ENCODE results near the gene SLC5A5. TPM values are rescaled to one million over a fixed set of nuclear protein-coding genes. Genes with fewer than 3 reads are reported as not detected.
"Not testable (repeated sequence)": the region's sequence is repeated elsewhere in the genome, so short reads cannot be mapped to it uniquely, and the experiment has no call there.

SLC5A5 gene
- polyA plus RNA-seq, 3 donors = 0.06 to 2.6 TPM; not detected in 1

GRCh38 chr19:17865364-17866311, 6.1 kb upstream of the SLC5A5 start:
- no peak overlapping the region for H3K27ac ChIP-seq (ENCODE audit: low read depth, low read length)
- WGBS, 3 donors = 66 to 76% (median 67%) methylated on average over 13 of the region's 13 CpGs

GRCh38 chr19:17866312-17866963, 5.3 kb upstream of the SLC5A5 start:
- H3K27ac ChIP-seq (ENCODE audit: low read depth, low read length) = no peak overlapping the region
- WGBS, 3 donors = 85 to 90% (median 86%) methylated on average over 8 of the region's 8 CpGs

GRCh38 chr19:17866964-17867486, 4.7 kb upstream of the SLC5A5 start:
- no peak overlapping the region for H3K27ac ChIP-seq (ENCODE audit: low read depth, low read length)
- WGBS, 3 donors = 58 to 77% (median 66%) methylated on average over 11 of the region's 11 CpGs

- H3K27ac ChIP-seq (ENCODE audit: low read depth, low read length) = no peak overlapping the region
- WGBS, 3 donors = 50 to 73% (median 68%) methylated on average over 6 of the region's 6 CpGs
Observed at GRCh38 chr19:17868669-17869068, 3.1 kb upstream of the SLC5A5 start.

- no peak overlapping the region for H3K27ac ChIP-seq (ENCODE audit: low read depth, low read length)
- WGBS, 3 donors = 36 to 63% (median 59%) methylated on average over 11 of the region's 11 CpGs
Observed at GRCh38 chr19:17869114-17869608, 2.6 kb upstream of the SLC5A5 start.

GRCh38 chr19:17871032-17871877, 490 bp upstream of the SLC5A5 start:
- H3K27ac ChIP-seq (ENCODE audit: low read depth, low read length) = no peak overlapping the region
- WGBS, 3 donors = 55 to 63% (median 60%) methylated on average over 10 of the region's 10 CpGs

- no peak overlapping the region for H3K27ac ChIP-seq (ENCODE audit: low read depth, low read length)
- 4 to 8% (median 4%) methylated on average over 49 to 61 of the region's 61 CpGs for WGBS, 3 donors
Observed at GRCh38 chr19:17872251-17873001, 681 bp downstream of the SLC5A5 start.

- no peak overlapping the region for H3K27ac ChIP-seq (ENCODE audit: low read depth, low read length)
- 7 to 11% (median 9%) methylated on average over 57 to 63 of the region's 63 CpGs for WGBS, 3 donors
Observed at GRCh38 chr19:17873786-17874757, 2.3 kb downstream of the SLC5A5 start.

GRCh38 chr19:17874758-17875135, 3.0 kb downstream of the SLC5A5 start:
- no peak overlapping the region for H3K27ac ChIP-seq (ENCODE audit: low read depth, low read length)
- 78 to 86% (median 85%) methylated on average over 9 of the region's 9 CpGs for WGBS, 3 donors

GRCh38 chr19:17877696-17878095, 6.0 kb downstream of the SLC5A5 start:
- no peak overlapping the region for H3K27ac ChIP-seq (ENCODE audit: low read depth, low read length)
- WGBS, 3 donors = 86 to 93% (median 86%) methylated on average over 16 of the region's 16 CpGs

- WGBS, 3 donors = 68 to 74% (median 68%) methylated on average over 7 of the region's 7 CpGs
- H3K27ac ChIP-seq (ENCODE audit: low read depth, low read length) = no peak overlapping the region
Observed at GRCh38 chr19:17879466-17879865, 7.7 kb downstream of the SLC5A5 start.

- WGBS, 3 donors = 59 to 80% (median 80%) methylated on average over 7 of the region's 7 CpGs
- no peak overlapping the region for H3K27ac ChIP-seq (ENCODE audit: low read depth, low read length)
Observed at GRCh38 chr19:17881701-17882100, 10.0 kb downstream of the SLC5A5 start.

- WGBS, 3 donors = 66 to 80% (median 69%) methylated on average over 27 to 33 of the region's 33 CpGs
- no peak overlapping the region for H3K27ac ChIP-seq (ENCODE audit: low read depth, low read length)
Observed at GRCh38 chr19:17883627-17884410, 12.1 kb downstream of the SLC5A5 start.

GRCh38 chr19:17886515-17886914, 14.8 kb downstream of the SLC5A5 start:
- H3K27ac ChIP-seq (ENCODE audit: low read depth, low read length) = no peak overlapping the region
- 66 to 76% (median 74%) methylated on average over 7 of the region's 7 CpGs for WGBS, 3 donors

- 70 to 79% (median 78%) methylated on average over 4 of the region's 4 CpGs for WGBS, 3 donors
- not testable (repeated sequence) for H3K27ac ChIP-seq (ENCODE audit: low read depth, low read length)
Observed at GRCh38 chr19:17887221-17887620, 15.5 kb downstream of the SLC5A5 start.

- 41 to 69% (median 59%) methylated on average over 6 to 7 of the region's 7 CpGs for WGBS, 3 donors
Observed at GRCh38 chr19:17888260-17888659, 16.5 kb downstream of the SLC5A5 start.

More at GRCh38 chr19:17888260-17888659, 16.5 kb downstream of the SLC5A5 start:
- H3K27ac ChIP-seq (ENCODE audit: low read depth, low read length) = no peak overlapping the region
